Astrocyte (in vitro differentiated cells and primary cell): Measurements from ENCODE around the gene ACSF2. TPM values are rescaled to one million over a fixed set of nuclear protein-coding genes. Genes with fewer than 3 reads are reported as not detected.

Experiments
- DNase-seq: peaks from one replicate; pipeline ENCODE4 v3.0.0-alpha.2; 2010; ENCODE audit warnings: low read depth
- FAIRE-seq: peaks from 2 replicates; lab custom pipeline; 2011; peaks lifted over from hg19 to GRCh38; lab: Jason Lieb, UNC
- H2AFZ ChIP-seq: 2 replicates; pipeline ENCODE4 v1.6.0; 2012; ENCODE audit warnings: low read depth, low read length, inconsistent platforms
- H3K27ac ChIP-seq: 2 replicates; pipeline ENCODE4 v1.5.1; 2011; ENCODE audit warnings: low read depth, low read length, inconsistent platforms
- H3K27me3 ChIP-seq: 2 replicates; pipeline ENCODE4 v1.6.0; 2011; ENCODE audit warnings: low read length, inconsistent platforms; ENCODE audit not compliant: insufficient read depth
- H3K36me3 ChIP-seq: 2 replicates; pipeline ENCODE4 v1.5.1; 2011; ENCODE audit warnings: low read length, inconsistent platforms; ENCODE audit not compliant: insufficient read depth
- H3K4me1 ChIP-seq: 2 replicates; pipeline ENCODE4 v1.5.1; 2011; ENCODE audit warnings: low read length, inconsistent platforms; ENCODE audit not compliant: insufficient read depth
- H3K4me2 ChIP-seq: 2 replicates; pipeline ENCODE4 v1.6.0; 2012; ENCODE audit warnings: low read length, inconsistent platforms
- H3K4me3 ChIP-seq: 2 replicates; pipeline ENCODE4 v1.5.1; 2011; ENCODE audit warnings: low read depth, mild to moderate bottlenecking, low read length, inconsistent platforms; ENCODE audit not compliant: insufficient read depth
- H3K79me2 ChIP-seq: 2 replicates; pipeline ENCODE4 v1.6.0; 2012; ENCODE audit warnings: mild to moderate bottlenecking, low read length, inconsistent platforms; ENCODE audit not compliant: insufficient read depth
- H3K9ac ChIP-seq: 2 replicates; pipeline ENCODE4 v1.6.0; 2012; ENCODE audit warnings: mild to moderate bottlenecking, low read length, inconsistent platforms
- H3K9me3 ChIP-seq: 2 replicates; pipeline ENCODE4 v1.5.1; 2012; ENCODE audit warnings: low read depth, mild to moderate bottlenecking, low read length, inconsistent platforms; ENCODE audit not compliant: insufficient read depth
- H4K20me1 ChIP-seq: 2 replicates; pipeline ENCODE4 v1.6.0; 2012; ENCODE audit warnings: low read length, inconsistent platforms; ENCODE audit not compliant: insufficient read depth
- H3K27ac Mint-ChIP-seq: one replicate; pipeline ENCODE4 v1.8.0; 2021; ENCODE audit warnings: mild to moderate bottlenecking, mixed read lengths; ENCODE audit not compliant: unreplicated experiment
- H3K27me3 Mint-ChIP-seq: one replicate; pipeline ENCODE4 v1.8.0; 2021; ENCODE audit warnings: low read depth, mixed read lengths; ENCODE audit not compliant: unreplicated experiment
- H3K36me3 Mint-ChIP-seq: one replicate; pipeline ENCODE4 v1.8.0; 2021; ENCODE audit warnings: low read depth, mixed read lengths; ENCODE audit not compliant: unreplicated experiment
- H3K4me1 Mint-ChIP-seq: one replicate; pipeline ENCODE4 v1.8.0; 2021; ENCODE audit warnings: low read depth, mixed read lengths; ENCODE audit not compliant: unreplicated experiment
- H3K4me3 Mint-ChIP-seq: one replicate; pipeline ENCODE4 v1.8.0; 2021; ENCODE audit warnings: mild to moderate bottlenecking, moderate library complexity, mixed read lengths; ENCODE audit not compliant: unreplicated experiment
- H3K9me3 Mint-ChIP-seq: one replicate; pipeline ENCODE4 v1.8.0; 2021; ENCODE audit warnings: mild to moderate bottlenecking, mixed read lengths; ENCODE audit not compliant: unreplicated experiment
- CTCF ChIP-seq: IDR thresholded peaks from 2 replicates; pipeline ENCODE4 v1.5.1; 2011; ENCODE audit warnings: low read depth, mild to moderate bottlenecking, inconsistent platforms, low read length, moderate library complexity; ENCODE audit not compliant: insufficient read depth
- EZH2 ChIP-seq: IDR thresholded peaks from 2 replicates; pipeline ENCODE4 v1.6.1; 2012; ENCODE audit warnings: mild to moderate bottlenecking, low read length, inconsistent platforms; ENCODE audit not compliant: insufficient read depth
- total RNA-seq: library from RNA; stranded (reverse); gene quantifications from 2 replicates; pipeline ENCODE4 v1.2.1, GENCODE V29; 2021

The ACSF2 gene
- total RNA-seq, 1 donor from 2014 or later, result 28.3 TPM

- Histone ChIP-seq H3K27me3 (no peaks in the 10 kb centered on the region), H4K20me1 (peaks cover 9% of the 10 kb centered on the region), H2AFZ (no peak overlapping the region), H3K79me2 (no peaks in the 10 kb centered on the region), H3K4me1 (peaks cover 16% of the 10 kb centered on the region), H3K9me3 (no peaks in the 10 kb centered on the region), H3K4me3 (no peak overlapping the region), H3K27ac (no peak overlapping the region), H3K36me3 (peaks cover 2% of the 10 kb centered on the region), H3K4me2 (no peak overlapping the region), H3K9ac (no peak overlapping the region)
- Mint-ChIP-seq H3K9me3 (no peaks in the 10 kb centered on the region), H3K4me3 (no peak overlapping the region), H3K27me3 (no peaks in the 10 kb centered on the region), H3K36me3 (peaks cover 8% of the 10 kb centered on the region), H3K4me1 (peaks cover 10% of the 10 kb centered on the region), H3K27ac (no peak overlapping the region)
- DNase-seq (no peak), FAIRE-seq (no peak)
- TF ChIP-seq CTCF (no peak), EZH2 (no peak)
These were observed 3.8 kb downstream of the ACSF2 start for GRCh38 chr17:50429793-50430192.

- H3K9me3 ChIP-seq, result no peaks in the 10 kb centered on the region
- no peak overlapping the region for H3K27ac ChIP-seq
- no peak overlapping the region for H3K4me2 ChIP-seq
- H3K4me3 Mint-ChIP-seq, result no peak overlapping the region
- H3K27me3 Mint-ChIP-seq, result no peaks in the 10 kb centered on the region
- no peak overlapping the region for H3K27ac Mint-ChIP-seq
- TF ChIP-seq EZH2, result no peak
- TF ChIP-seq CTCF, result no peak
- no peaks in the 10 kb centered on the region for H3K9me3 Mint-ChIP-seq
- no peak overlapping the region for H3K4me3 ChIP-seq
- H3K36me3 Mint-ChIP-seq, result peaks cover 8% of the 10 kb centered on the region
- no peak overlapping the region for H3K9ac ChIP-seq
- no peaks in the 10 kb centered on the region for H3K27me3 ChIP-seq
- peaks cover 2% of the 10 kb centered on the region for H3K36me3 ChIP-seq
- no peak overlapping the region for H2AFZ ChIP-seq
- no peak for DNase-seq
- H3K4me1 ChIP-seq, result peaks cover 7% of the 10 kb centered on the region
- H4K20me1 ChIP-seq, result peaks cover 9% of the 10 kb centered on the region
- no peaks in the 10 kb centered on the region for H3K79me2 ChIP-seq
- FAIRE-seq, result no peak
- peaks cover 6% of the 10 kb centered on the region for H3K4me1 Mint-ChIP-seq
These were observed 5.0 kb downstream of the ACSF2 start for GRCh38 chr17:50430821-50431618.

- Histone ChIP-seq H3K79me2 (no peaks in the 10 kb centered on the region), H3K27me3 (no peaks in the 10 kb centered on the region), H3K9me3 (no peaks in the 10 kb centered on the region), H3K4me3 (no peak overlapping the region), H3K9ac (no peak overlapping the region), H4K20me1 (peaks cover 9% of the 10 kb centered on the region), H2AFZ (no peak overlapping the region), H3K4me1 (no peaks in the 10 kb centered on the region), H3K27ac (no peak overlapping the region), H3K36me3 (peaks cover 2% of the 10 kb centered on the region), H3K4me2 (no peak overlapping the region)
- H3K4me1 Mint-ChIP-seq, result peaks cover under 1% of the 10 kb centered on the region
- peaks cover 8% of the 10 kb centered on the region for H3K36me3 Mint-ChIP-seq
- no peak overlapping the region for H3K4me3 Mint-ChIP-seq
- DNase-seq (no peak), FAIRE-seq (no peak)
- H3K27ac Mint-ChIP-seq, result no peak overlapping the region
- H3K9me3 Mint-ChIP-seq, result no peaks in the 10 kb centered on the region
- no peak for TF ChIP-seq EZH2
- no peak for TF ChIP-seq CTCF
- H3K27me3 Mint-ChIP-seq, result no peaks in the 10 kb centered on the region
These were observed 6.2 kb downstream of the ACSF2 start for GRCh38 chr17:50432125-50432762.
